HL-60 (cell line): ENCODE results near the gene PDSS2.

Experiments
- DNase-seq, 2 experiments: peaks; one replicate each; pipeline ENCODE4 v3.0.0-alpha.2; 2010 to 2020; ENCODE audit warnings: low read depth in 1 of 2, low spot score in 1 of 2
- H3K27ac ChIP-seq: fragments of 250-450 bp; sonication (Bioruptor Pico); replicated peaks from 2 replicates; pipeline ENCODE4 v1.5.1; 2020; ENCODE audit warnings: mild to moderate bottlenecking, moderate library complexity
- H3K27me3 ChIP-seq: fragments of 250-450 bp; sonication (Bioruptor Pico); 2 replicates; pipeline ENCODE4 v1.5.1; 2021; ENCODE audit warnings: mild to moderate bottlenecking, moderate library complexity; ENCODE audit not compliant: insufficient read depth, poor library complexity, severe bottlenecking
- H3K4me3 ChIP-seq: replicated peaks from 2 replicates; pipeline ENCODE4 v1.5.1; 2011; ENCODE audit warnings: mild to moderate bottlenecking, control low read depth, low read length; ENCODE audit not compliant: insufficient read depth
- CTCF ChIP-seq: IDR thresholded peaks from one replicate; pipeline ENCODE4 v1.5.1; 2011; ENCODE audit warnings: low read length, control low read depth, inconsistent platforms; ENCODE audit not compliant: insufficient read depth
- GABPA ChIP-seq: IDR thresholded peaks from 2 replicates; pipeline ENCODE4 v1.6.1; 2012; ENCODE audit warnings: low read depth
- POLR2AphosphoS5 ChIP-seq: IDR thresholded peaks from 2 replicates; pipeline ENCODE4 v1.6.1; 2012; ENCODE audit warnings: low read depth
- REST ChIP-seq: IDR thresholded peaks from 2 replicates; pipeline ENCODE4 v1.6.1; 2012; ENCODE audit warnings: low read depth; ENCODE audit not compliant: insufficient replicate concordance
- SPI1 ChIP-seq: IDR thresholded peaks from 2 replicates; pipeline ENCODE4 v1.6.1; 2012; ENCODE audit warnings: low read depth, mild to moderate bottlenecking, borderline replicate concordance

The PDSS2 gene

GRCh38 chr6:107228754-107229153, 230.6 kb downstream of the PDSS2 start:
- no peaks in the 10 kb centered on the region for H3K27me3 ChIP-seq
- no peak overlapping the region for H3K27ac ChIP-seq
- no peak overlapping the region for H3K4me3 ChIP-seq
- no peak for DNase-seq
- no peak for TF ChIP-seq GABPA
- TF ChIP-seq CTCF: no peak
- no peak for TF ChIP-seq POLR2AphosphoS5
- TF ChIP-seq SPI1: no peak
- no peak for TF ChIP-seq REST

GRCh38 chr6:107221519-107221918, 237.8 kb downstream of the PDSS2 start:
- Histone ChIP-seq H3K4me3 (no peak overlapping the region), H3K27me3 (no peaks in the 10 kb centered on the region), H3K27ac (no peak overlapping the region)
- no peak for DNase-seq
- TF ChIP-seq GABPA (no peak), CTCF (no peak), SPI1 (no peak), POLR2AphosphoS5 (no peak), REST (no peak)

GRCh38 chr6:107219851-107220250, 239.5 kb downstream of the PDSS2 start:
- Histone ChIP-seq H3K27ac (no peak overlapping the region), H3K4me3 (no peak overlapping the region), H3K27me3 (no peaks in the 10 kb centered on the region)
- no peak for DNase-seq
- TF ChIP-seq POLR2AphosphoS5 (no peak), GABPA (no peak), SPI1 (no peak), REST (no peak), CTCF (no peak)
